Vagina (tissue), 2 donors: Measurements from ENCODE around the gene PLK5.

Experiments
- POLR2A ChIP-seq, 2 donors: fragments of 450-650 bp; IDR thresholded peaks; one replicate each; pipeline ENCODE4 v1.6.1; 2017; ENCODE audit warnings: antibody characterized with exemption in 2 of 2, mild to moderate bottlenecking in 2 of 2, moderate library complexity in 2 of 2
- TF ChIP-seq, protein P1 (sequence below), 3 experiments: fragments of 450-650 bp in 2 of 3; fragments of 200-600 bp in 1 of 3; sonication (generic) in 1 of 3; IDR thresholded peaks; one replicate each; pipeline ENCODE4 v1.5.1; 2017 to 2019; ENCODE audit warnings: antibody characterized with exemption in 3 of 3, mild to moderate bottlenecking in 2 of 3, moderate library complexity in 2 of 3

- TF ChIP-seq, protein P1, sequence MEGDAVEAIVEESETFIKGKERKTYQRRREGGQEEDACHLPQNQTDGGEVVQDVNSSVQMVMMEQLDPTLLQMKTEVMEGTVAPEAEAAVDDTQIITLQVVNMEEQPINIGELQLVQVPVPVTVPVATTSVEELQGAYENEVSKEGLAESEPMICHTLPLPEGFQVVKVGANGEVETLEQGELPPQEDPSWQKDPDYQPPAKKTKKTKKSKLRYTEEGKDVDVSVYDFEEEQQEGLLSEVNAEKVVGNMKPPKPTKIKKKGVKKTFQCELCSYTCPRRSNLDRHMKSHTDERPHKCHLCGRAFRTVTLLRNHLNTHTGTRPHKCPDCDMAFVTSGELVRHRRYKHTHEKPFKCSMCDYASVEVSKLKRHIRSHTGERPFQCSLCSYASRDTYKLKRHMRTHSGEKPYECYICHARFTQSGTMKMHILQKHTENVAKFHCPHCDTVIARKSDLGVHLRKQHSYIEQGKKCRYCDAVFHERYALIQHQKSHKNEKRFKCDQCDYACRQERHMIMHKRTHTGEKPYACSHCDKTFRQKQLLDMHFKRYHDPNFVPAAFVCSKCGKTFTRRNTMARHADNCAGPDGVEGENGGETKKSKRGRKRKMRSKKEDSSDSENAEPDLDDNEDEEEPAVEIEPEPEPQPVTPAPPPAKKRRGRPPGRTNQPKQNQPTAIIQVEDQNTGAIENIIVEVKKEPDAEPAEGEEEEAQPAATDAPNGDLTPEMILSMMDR (IDR thresholded peaks at IDR 0.05) = no peak
- no peak for TF ChIP-seq POLR2A (IDR thresholded peaks at IDR 0.05)
These were observed 25.6 kb downstream of the PLK5 start for GRCh38 chr19:1549332-1549945.
